ENCODE data around the gene MTUS2. TPM values are rescaled to one million over a fixed set of nuclear protein-coding genes. Genes with fewer than 3 reads are reported as not detected.

MTUS2 gene
- total RNA-seq, 4 donors from 2014 or later: 0.44 to 1.1 (median 0.48) TPM; not detected in 1

DNA sequence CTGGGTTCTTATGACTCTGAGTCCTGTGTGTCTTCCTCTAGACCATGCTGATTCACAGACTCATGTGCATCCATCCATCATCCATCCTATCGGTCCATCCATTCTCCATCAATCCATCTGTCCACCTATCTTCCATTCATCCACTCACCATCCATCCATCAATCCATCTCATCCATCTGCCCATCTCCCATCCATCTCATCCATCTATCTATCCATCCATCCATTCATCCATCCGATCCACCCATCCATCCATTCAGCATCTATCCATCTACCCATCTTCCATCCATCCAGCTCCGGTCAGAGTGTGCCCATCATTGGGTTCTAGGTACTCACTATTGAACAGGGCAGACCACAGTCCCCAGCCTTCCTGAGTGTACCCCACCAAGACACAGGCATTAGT, 699.8 kb downstream of the MTUS2 start:
- DNase-seq (ENCODE audit: low spot score) (no peak), ATAC-seq (ENCODE audit: low FRiP score) (no peak)
- TF ChIP-seq, protein P1, sequence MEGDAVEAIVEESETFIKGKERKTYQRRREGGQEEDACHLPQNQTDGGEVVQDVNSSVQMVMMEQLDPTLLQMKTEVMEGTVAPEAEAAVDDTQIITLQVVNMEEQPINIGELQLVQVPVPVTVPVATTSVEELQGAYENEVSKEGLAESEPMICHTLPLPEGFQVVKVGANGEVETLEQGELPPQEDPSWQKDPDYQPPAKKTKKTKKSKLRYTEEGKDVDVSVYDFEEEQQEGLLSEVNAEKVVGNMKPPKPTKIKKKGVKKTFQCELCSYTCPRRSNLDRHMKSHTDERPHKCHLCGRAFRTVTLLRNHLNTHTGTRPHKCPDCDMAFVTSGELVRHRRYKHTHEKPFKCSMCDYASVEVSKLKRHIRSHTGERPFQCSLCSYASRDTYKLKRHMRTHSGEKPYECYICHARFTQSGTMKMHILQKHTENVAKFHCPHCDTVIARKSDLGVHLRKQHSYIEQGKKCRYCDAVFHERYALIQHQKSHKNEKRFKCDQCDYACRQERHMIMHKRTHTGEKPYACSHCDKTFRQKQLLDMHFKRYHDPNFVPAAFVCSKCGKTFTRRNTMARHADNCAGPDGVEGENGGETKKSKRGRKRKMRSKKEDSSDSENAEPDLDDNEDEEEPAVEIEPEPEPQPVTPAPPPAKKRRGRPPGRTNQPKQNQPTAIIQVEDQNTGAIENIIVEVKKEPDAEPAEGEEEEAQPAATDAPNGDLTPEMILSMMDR (IDR thresholded peaks at IDR 0.05): no peak

DNA sequence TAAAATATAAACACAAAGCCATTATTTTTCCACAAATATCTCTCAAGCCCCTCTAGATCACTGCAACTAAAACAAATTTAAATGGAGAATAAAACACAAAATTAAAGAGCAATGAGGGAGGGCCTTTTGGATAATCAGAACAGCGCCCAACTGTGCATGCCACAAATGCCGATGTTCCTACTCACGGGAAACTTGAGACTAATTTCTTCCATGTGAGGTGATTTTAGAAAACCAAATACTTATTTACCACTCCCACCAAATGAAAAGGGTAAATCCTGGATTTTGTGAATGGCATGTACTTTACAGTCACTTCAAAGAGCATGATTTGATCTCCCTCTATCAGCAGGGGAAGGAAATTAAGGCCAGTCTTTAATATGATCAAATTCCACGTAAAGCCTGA, 700.5 kb downstream of the MTUS2 start:
- no peak for DNase-seq (ENCODE audit: low spot score)
- TF ChIP-seq, protein P1 (IDR thresholded peaks at IDR 0.05): no peak
- peak; percentile 24 for ATAC-seq (ENCODE audit: low FRiP score)

DNA sequence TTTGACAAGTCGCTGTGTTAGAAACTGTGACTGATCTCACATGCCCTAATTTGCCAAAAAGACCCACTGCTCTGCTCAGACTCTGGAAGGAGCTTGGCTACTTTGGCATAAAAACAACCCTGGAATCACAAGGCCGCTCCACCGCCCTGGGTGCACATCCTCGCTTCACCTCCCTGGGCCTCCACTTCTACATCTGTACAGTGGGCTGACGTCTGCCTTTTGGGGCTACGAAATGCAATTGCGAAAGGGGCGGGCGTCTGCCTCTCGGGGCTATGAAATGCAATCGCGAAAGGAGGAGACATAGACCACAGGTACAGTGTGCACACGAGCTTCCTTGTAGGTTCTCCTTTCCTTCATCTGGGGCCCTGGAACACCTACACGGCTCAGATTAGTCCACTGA, 701.2 kb downstream of the MTUS2 start:
- DNase-seq (ENCODE audit: low spot score): no peak
- no peak for ATAC-seq (ENCODE audit: low FRiP score)
- TF ChIP-seq, protein P1 (IDR thresholded peaks at IDR 0.05): no peak

DNA sequence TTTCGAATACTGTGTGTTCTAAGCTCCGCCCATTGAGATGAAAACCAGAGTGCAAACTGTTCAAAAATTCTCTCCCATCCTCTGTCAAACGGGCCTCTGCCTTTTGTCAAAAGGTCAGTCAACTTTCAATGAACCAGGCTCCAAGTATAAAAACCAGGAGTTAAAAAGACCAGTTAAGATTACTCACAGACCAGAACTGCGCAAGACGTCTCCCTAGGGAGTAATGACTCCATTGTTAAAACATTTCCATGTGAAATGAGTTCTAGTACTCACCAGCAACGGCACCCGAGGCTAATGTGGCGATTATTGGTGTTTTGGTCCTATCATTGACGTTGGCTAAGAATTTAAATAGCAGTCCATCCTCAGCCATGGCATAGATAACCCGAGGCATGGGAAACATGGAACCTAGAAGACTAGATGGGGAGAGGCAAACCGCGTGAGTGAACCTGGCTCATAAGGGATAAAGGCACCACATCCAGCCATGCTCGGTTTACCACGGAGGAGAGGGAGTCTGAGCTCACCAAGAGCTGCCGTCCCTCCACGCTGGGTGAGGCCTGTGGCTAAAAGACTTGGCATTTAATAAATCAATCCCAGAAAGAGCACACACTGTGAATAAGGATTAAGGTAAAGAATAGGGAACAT, 702.0 kb downstream of the MTUS2 start:
- DNase-seq (ENCODE audit: low spot score) (no peak), ATAC-seq (ENCODE audit: low FRiP score) (no peak)
- TF ChIP-seq, protein P1 (IDR thresholded peaks at IDR 0.05): no peak

DNA sequence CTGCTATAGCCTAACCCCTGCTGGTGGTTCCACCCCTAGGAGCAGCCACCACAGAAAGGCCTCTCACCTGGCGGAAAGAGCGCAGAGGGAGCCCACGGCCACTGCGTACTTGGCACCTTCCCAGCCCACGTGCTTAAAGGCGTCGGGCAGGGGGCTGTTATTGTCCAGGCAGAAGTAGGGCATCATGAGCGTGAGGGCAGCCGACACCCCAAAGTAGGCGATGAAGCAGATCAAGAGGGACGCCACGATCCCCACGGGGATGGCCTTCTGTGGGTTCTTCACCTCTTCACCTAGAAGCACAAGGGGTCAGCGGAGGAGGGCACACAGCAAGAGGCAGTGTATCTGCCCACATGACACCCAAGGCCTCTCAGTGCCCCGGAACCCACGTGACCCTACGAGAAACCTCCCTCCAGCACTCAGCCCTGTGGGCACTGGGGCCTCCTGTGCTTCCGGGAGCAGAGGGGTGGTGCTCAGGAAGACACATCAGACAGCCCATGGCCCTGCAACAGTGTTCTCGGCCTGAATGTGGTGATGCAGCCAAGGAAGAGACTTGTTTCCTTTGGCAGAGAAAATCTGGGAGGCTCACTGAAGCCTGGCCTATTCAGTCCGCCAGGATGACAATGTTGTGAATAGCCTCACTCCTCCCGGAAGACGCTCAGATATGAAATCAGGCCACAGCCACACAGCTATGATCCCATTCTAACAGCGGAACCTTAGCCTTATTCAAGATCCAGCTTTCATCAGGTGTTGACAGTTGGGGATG, 703.2 kb downstream of the MTUS2 start:
- no peak for ATAC-seq (ENCODE audit: low FRiP score)
- no peak for DNase-seq (ENCODE audit: low spot score)
- TF ChIP-seq, protein P1 (IDR thresholded peaks at IDR 0.05): no peak

DNA sequence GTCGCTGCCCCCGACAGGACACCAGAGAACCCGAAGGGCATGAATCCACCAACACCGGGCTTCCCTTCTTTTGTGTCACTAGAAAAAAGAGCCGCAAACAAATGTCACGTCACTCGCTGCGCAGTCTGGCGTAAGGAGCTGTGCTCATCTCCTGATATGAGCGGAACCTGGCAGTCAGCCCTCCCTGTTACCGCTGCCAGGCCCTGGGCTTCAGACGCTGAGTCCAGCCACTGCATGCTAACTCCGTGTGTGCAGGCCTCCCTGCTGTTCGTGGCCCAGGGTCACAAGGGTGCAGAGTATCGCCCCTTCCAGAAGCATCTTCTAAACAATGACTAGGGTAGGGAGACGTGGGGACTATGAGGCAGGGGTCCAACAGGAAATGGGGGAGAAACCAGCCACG, 704.0 kb downstream of the MTUS2 start:
- DNase-seq (ENCODE audit: low spot score) (no peak), ATAC-seq (ENCODE audit: low FRiP score) (no peak)
- TF ChIP-seq, protein P1 (IDR thresholded peaks at IDR 0.05): no peak

DNA sequence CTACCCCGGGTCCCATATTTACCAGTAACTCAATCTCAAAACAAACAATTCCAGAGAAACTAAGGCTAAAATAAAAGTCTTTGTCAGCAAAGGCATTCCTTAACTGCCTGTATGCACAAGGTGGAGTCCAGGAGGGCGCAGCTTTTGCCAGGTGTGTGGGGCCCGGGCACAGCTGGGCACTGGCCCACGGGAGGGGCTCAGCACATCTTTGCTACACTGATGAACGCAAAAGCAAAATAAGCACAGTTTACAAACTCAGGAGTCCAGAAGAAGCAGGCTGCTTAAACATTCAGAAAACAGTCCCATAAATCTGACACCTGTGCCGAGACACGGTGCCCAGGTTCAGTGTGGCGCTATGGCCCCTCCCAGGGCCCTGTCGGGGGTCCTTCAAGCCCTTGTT, 704.5 kb downstream of the MTUS2 start:
- TF ChIP-seq, protein P1 (IDR thresholded peaks at IDR 0.05): no peak
- ATAC-seq (ENCODE audit: low FRiP score) (no peak), DNase-seq (ENCODE audit: low spot score) (no peak)
